Esophagus squamous epithelium (tissue), 5 donors: Measurements from ENCODE around the gene RETN. TPM values are rescaled to one million over a fixed set of nuclear protein-coding genes. Genes with fewer than 3 reads are reported as not detected.

Experiments used
- DNase-seq: peaks from one replicate; lab custom pipeline; 2025; lab: John Stamatoyannopoulos, UW
- H3K27ac ChIP-seq, 4 donors: fragments of 200-600 bp; sonication (generic); one replicate each; pipeline ENCODE4 v1.5.1; 2016 to 2019; ENCODE audit warnings: mild to moderate bottlenecking in 1 of 4
- H3K27me3 ChIP-seq, 4 donors: fragments of 200-600 bp; sonication (generic); 1 replicate in 3 of 4; 2 replicates in 1 of 4; pipeline versions ENCODE4 v1.5.1 to v1.6.0; 2017 to 2021; ENCODE audit warnings: antibody characterized with exemption in 1 of 4
- H3K36me3 ChIP-seq, 3 donors: fragments of 200-600 bp; sonication (generic); one replicate each; pipeline ENCODE4 v1.5.1; 2016 to 2019
- H3K4me1 ChIP-seq, 3 donors: fragments of 200-600 bp; sonication (generic); one replicate each; pipeline ENCODE4 v1.5.1; 2017 to 2019
- H3K4me3 ChIP-seq, 4 donors: fragments of 200-600 bp; sonication (generic); 1 replicate in 3 of 4; 2 replicates in 1 of 4; pipeline ENCODE4 v1.5.1; 2016 to 2019; ENCODE audit warnings: mild to moderate bottlenecking in 2 of 4, moderate library complexity in 1 of 4
- H3K9me3 ChIP-seq, 3 donors: fragments of 200-600 bp; sonication (generic); one replicate each; pipeline ENCODE4 v1.5.1; 2016 to 2019
- POLR2A ChIP-seq, 4 donors: fragments of 450-650 bp; IDR thresholded peaks; one replicate each; pipeline ENCODE4 v1.6.1; 2017; ENCODE audit warnings: antibody characterized with exemption in 4 of 4, mild to moderate bottlenecking in 4 of 4, moderate library complexity in 3 of 4
- WGBS, 2 donors: methylation state at CpG; one replicate each; pipeline ENCODE4 v1.1.5; 2018; 5-methylcytosine and 5-hydroxymethylcytosine counted together
- intact Hi-C: fragments of 100-400 bp; cut with DNase I; formaldehyde crosslinking; loops from one replicate; pipeline ENCODE4 v1.15.0; 2022
- total RNA-seq, 4 donors: library from RNA; depleted of rRNA; stranded (reverse); fragments of >200 nt; gene quantifications; one replicate each; pipeline ENCODE4 v1.1.0, GENCODE V29; 2016
- TF ChIP-seq, protein P1 (sequence below), 6 experiments: fragments of 450-650 bp in 4 of 6; fragments of 200-600 bp in 2 of 6; sonication (generic) in 2 of 6; IDR thresholded peaks; one replicate each; pipeline ENCODE4 v1.5.1; 2016 to 2019; ENCODE audit warnings: antibody characterized with exemption in 6 of 6, mild to moderate bottlenecking in 4 of 6, moderate library complexity in 4 of 6
- donor health status: DM: yes; HTN: yes; CAD: no.

RETN gene
- total RNA-seq, 4 donors from 2014 or later: 28.1 TPM; not detected in 3

GRCh38 chr19:7658219-7658686 lies 10.6 kb upstream of the RETN start:
- no peaks in the 10 kb centered on the region for H3K36me3 ChIP-seq
- no peaks in the 10 kb centered on the region for H3K9me3 ChIP-seq
- H3K27me3 ChIP-seq: peaks cover 0 to 16% (median 0%) of the 10 kb centered on the region in 4 donors
- H3K4me1 ChIP-seq: peaks cover 0 to 17% (median 0%) of the 10 kb centered on the region in 3 donors
- intact Hi-C loops: no loop called here
- 24 to 27% methylated on average over 5 to 6 of the region's 9 CpGs for WGBS, 2 donors
- DNase-seq: no peak
- no peak overlapping the region for H3K4me3 ChIP-seq
- H3K27ac ChIP-seq: no peak overlapping the region
- TF ChIP-seq, protein P1, sequence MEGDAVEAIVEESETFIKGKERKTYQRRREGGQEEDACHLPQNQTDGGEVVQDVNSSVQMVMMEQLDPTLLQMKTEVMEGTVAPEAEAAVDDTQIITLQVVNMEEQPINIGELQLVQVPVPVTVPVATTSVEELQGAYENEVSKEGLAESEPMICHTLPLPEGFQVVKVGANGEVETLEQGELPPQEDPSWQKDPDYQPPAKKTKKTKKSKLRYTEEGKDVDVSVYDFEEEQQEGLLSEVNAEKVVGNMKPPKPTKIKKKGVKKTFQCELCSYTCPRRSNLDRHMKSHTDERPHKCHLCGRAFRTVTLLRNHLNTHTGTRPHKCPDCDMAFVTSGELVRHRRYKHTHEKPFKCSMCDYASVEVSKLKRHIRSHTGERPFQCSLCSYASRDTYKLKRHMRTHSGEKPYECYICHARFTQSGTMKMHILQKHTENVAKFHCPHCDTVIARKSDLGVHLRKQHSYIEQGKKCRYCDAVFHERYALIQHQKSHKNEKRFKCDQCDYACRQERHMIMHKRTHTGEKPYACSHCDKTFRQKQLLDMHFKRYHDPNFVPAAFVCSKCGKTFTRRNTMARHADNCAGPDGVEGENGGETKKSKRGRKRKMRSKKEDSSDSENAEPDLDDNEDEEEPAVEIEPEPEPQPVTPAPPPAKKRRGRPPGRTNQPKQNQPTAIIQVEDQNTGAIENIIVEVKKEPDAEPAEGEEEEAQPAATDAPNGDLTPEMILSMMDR (IDR thresholded peaks at IDR 0.05): no peak

- Histone ChIP-seq H3K4me1 (peaks cover 0 to 10% (median 0%) of the 10 kb centered on the region in 3 donors), H3K27ac (no peak overlapping the region), H3K4me3 (no peak overlapping the region), H3K9me3 (no peaks in the 10 kb centered on the region), H3K36me3 (no peaks in the 10 kb centered on the region), H3K27me3 (peaks cover 0 to 42% (median 0%) of the 10 kb centered on the region in 4 donors)
- no peak for DNase-seq
- no peak for TF ChIP-seq POLR2A (IDR thresholded peaks at IDR 0.05)
- TF ChIP-seq, protein P1 (IDR thresholded peaks at IDR 0.05): no peak
- 62 to 68% methylated on average over 7 to 8 of the region's 8 CpGs for WGBS, 2 donors
- intact Hi-C loops: no loop called here
Observed at GRCh38 chr19:7661744-7662538, 6.9 kb upstream of the RETN start.

GRCh38 chr19:7662657-7663056 lies 6.2 kb upstream of the RETN start:
- intact Hi-C loops: no loop called here
- Histone ChIP-seq H3K4me1 (peaks cover 0 to 5% (median 0%) of the 10 kb centered on the region in 3 donors), H3K9me3 (no peaks in the 10 kb centered on the region), H3K27ac (no peak overlapping the region), H3K27me3 (peaks cover 0 to 47% (median 0%) of the 10 kb centered on the region in 4 donors), H3K36me3 (no peaks in the 10 kb centered on the region), H3K4me3 (no peak overlapping the region)
- no peak for DNase-seq
- TF ChIP-seq, protein P1 (IDR thresholded peaks at IDR 0.05): no peak
- no peak for TF ChIP-seq POLR2A (IDR thresholded peaks at IDR 0.05)
- 56 to 73% methylated on average over 12 to 14 of the region's 14 CpGs for WGBS, 2 donors

- TF ChIP-seq POLR2A (IDR thresholded peaks at IDR 0.05): no peak
- TF ChIP-seq, protein P1 (IDR thresholded peaks at IDR 0.05): no peak
- intact Hi-C loops: no loop called here
- DNase-seq: no peak
- Histone ChIP-seq H3K36me3 (no peaks in the 10 kb centered on the region), H3K27me3 (peaks cover 0 to 49% (median 0%) of the 10 kb centered on the region in 4 donors), H3K4me3 (no peak overlapping the region), H3K27ac (no peak overlapping the region), H3K4me1 (peaks cover 0 to 3% (median 0%) of the 10 kb centered on the region in 3 donors), H3K9me3 (no peaks in the 10 kb centered on the region)
- 74 to 75% methylated on average over 6 to 7 of the region's 7 CpGs for WGBS, 2 donors
Observed at GRCh38 chr19:7663706-7664105, 5.1 kb upstream of the RETN start.

- Histone ChIP-seq H3K27me3 (peaks cover 0 to 61% (median 0%) of the 10 kb centered on the region in 4 donors), H3K4me1 (peaks cover 0 to 6% (median 0%) of the 10 kb centered on the region in 3 donors), H3K9me3 (no peaks in the 10 kb centered on the region), H3K4me3 (no peak overlapping the region), H3K27ac (no peak overlapping the region), H3K36me3 (no peaks in the 10 kb centered on the region)
- WGBS, 2 donors: 36 to 41% methylated on average over 4 of the region's 4 CpGs
- intact Hi-C loops: no loop called here
- DNase-seq: no peak
- TF ChIP-seq, protein P1 (IDR thresholded peaks at IDR 0.05): no peak
- no peak for TF ChIP-seq POLR2A (IDR thresholded peaks at IDR 0.05)
Observed at GRCh38 chr19:7665076-7665475, 3.8 kb upstream of the RETN start.
